ENCODE measurements around the gene NRAP.

GRCh38 chr10:113708640-113709039, 44.8 kb upstream of the NRAP start:
- TF ChIP-seq SUZ12 (IDR thresholded peaks at IDR 0.05; ENCODE audit: extremely low read depth, insufficient read depth, insufficient read length) (no peak), ZNF274 (IDR thresholded peaks at IDR 0.05; ENCODE audit: low read depth, low read length) (no peak), YY1 (IDR thresholded peaks at IDR 0.05; ENCODE audit: insufficient read depth, insufficient read length) (no peak)
